Posterior cingulate gyrus (tissue), 11 donors: Measurements from ENCODE around the gene HNRNPC.
"Not testable (repeated sequence)": the region's sequence is repeated elsewhere in the genome, so short reads cannot be mapped to it uniquely, and the experiment has no call there.

Experiments
- DNase-seq, 10 donors: peaks; one replicate each; pipeline versions ENCODE4 v3.0.0 to v3.0.0-alpha.2; 2020 to 2021; ENCODE audit warnings: mixed read lengths in 3 of 10
- intact Hi-C: fragments of 100-400 bp; cut with DNase I; formaldehyde crosslinking; loops from one replicate; pipeline ENCODE4 v1.15.1; 2023

HNRNPC gene

DNA sequence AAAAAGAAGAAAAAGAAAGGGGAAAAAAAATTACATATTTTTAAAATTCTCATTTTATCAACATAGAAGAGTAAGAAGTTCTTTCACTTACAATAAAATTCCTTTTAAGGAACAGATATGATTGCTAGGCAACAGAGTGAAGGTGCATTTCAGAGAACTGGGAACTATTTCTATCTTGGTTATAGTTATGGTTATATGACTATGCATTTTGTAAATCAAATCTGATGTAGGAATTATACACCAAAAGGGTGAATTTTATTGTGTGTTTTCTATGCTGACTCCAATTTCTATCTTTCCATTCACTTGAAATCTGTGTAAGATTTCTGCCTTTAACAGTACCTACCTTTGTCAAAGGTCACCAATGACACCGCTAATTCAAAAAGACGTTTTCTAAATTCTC lies 50.1 kb downstream of the HNRNPC start:
- no peak for DNase-seq
- intact Hi-C loops, result no loop called here

DNA sequence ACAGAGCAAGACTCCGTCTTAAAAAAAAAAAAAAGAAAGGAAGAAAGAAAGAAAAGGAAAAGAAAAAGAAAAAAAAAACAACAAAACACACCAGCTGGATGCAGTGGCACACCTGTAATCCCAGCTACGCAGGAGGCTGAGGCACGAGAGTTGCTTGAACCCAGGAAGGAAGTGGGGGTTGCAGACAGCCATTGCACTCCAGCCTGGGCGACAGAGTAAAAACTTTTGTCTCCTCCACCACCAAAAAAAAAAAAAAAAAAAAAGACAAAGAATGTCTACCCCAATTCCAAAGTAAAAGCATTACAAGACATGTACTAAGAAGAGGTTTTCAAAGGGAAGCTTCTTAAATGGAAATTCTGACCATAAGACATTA lies 53.4 kb downstream of the HNRNPC start:
- intact Hi-C loops, result no loop called here

DNA sequence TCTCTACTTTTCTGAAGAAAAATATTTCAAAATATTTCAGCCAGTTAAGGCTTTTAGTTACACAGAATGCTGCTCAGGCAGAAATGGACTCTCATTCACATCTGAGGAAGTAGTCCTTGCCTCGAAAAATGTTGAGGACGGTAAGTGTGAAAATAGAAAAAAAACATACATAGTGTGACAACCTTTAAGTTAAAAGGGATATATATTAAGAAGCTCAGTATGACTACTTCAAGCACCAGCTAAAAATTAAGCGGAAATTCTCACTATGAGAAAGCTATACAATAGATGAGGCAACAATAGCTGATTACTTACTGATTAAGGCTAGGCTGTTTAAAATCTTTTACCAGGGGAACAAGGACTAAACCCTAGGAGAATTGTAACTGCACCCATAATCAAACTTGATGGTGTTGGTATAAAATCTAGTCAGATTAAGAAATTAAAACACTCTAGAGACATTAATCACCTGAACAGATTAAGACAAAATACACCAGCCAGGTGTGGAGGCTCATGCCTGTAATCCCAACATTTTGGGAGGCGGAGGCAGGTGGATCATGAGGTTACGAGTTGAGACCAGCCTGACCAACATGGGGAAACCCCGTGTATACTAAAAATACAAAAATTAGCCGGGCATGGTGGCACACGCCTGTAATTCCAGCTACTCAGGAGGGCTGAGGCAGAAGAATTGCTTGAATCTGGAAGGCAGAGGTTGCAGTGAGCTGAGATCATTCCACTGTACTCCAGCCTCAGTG lies 53.9 kb downstream of the HNRNPC start:
- intact Hi-C loops, result no loop called here
- DNase-seq, result no peak

More for the DNA sequence above, 53.4 kb downstream of the HNRNPC start:
- DNase-seq, result no peak

DNA sequence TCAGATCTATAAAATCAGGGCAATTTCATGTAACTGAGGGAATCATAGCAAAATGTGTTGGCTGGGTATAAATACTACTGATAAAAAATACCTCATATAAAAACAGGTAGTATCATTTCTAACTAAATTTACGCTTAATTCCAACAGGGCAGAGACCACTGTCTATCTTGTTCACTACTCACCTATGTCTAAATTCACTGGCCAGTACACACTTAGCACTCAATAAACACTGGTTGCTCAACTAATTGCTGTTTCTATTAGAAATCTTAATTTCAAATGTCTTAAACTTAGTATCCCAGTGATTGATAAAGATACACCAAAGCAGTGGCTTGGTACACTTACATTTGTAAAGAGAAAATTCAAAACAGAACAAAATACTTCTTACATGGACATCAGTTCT lies 55.6 kb downstream of the HNRNPC start:
- intact Hi-C loops, result no loop called here
- no peak for DNase-seq

DNA sequence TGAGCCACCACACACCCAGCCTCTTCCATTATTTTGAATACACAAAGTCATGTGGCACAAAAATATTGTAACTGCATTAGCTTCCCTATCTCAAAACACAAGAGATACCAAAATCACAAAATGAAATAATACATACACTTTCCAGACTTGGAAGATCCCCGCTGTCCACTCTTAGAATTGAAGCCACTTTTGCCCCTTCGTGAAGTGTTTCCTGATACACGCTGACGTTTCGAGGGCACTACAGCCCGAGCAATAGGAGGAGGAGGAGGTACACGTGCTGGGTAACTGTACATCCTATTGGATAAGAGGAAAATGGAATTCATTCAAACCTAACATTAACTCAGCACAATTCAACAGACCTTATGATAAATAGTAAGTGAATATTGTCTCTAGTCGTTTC lies 56.4 kb downstream of the HNRNPC start:
- DNase-seq, intact Hi-C loops: not testable (repeated sequence)

DNA sequence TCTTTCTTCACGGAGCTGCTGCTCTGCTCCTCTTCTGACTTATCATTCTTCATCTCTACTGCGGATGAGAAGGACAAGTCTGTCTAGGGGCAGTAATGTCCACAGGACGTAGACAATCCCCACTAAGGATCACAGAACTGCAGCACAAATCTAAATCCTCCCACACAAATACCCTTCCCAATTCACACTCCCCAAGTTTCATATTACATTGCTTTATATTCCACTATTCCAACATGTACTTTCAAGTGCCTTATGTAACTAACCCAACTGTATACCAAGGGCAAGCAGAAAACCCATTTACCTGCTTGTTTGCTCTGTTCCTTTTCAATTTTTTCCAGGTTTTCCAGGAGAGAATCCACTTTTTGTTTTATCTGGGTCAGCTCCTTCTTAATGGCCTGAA lies 57.7 kb downstream of the HNRNPC start:
- no peak for DNase-seq
- intact Hi-C loops, result no loop called here

DNA sequence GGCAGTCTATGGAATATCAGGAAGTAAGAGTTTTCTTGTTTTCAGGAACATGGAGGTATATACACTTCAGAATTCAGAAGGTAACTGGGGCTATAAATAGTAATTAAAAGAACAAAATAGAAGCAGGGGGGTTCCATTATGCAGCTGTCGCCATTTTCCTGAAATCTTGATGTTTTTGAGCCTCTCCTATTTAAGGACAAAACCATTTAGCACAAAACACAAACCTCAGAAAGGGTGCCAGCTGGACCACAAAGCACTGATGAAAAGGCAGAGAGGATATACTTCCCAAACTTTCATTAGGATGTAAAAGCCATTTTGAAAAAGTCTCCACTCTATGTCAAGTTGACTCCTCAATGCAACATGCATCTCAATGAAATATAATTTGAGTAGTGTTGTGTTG lies 59.2 kb downstream of the HNRNPC start:
- intact Hi-C loops, result no loop called here
- DNase-seq, result no peak

DNA sequence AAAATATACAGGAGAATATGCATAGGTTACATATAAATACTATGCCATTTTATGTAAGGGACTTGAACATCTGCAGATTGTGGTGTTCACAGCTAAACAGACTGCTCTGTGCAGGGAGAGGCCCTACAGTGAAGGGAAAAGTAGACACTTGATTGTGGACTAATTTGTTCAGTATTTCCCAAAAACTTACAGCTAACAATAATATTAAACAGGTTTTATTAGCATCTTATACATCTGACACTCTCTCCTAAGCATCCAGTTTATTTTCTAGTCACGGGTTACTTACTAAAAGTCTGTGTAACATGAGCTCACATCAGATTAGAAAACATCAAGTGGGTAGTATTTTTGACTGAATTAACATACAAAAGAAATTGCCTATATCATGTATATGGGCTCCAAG lies 60.1 kb downstream of the HNRNPC start:
- DNase-seq, result no peak
- intact Hi-C loops, result no loop called here

DNA sequence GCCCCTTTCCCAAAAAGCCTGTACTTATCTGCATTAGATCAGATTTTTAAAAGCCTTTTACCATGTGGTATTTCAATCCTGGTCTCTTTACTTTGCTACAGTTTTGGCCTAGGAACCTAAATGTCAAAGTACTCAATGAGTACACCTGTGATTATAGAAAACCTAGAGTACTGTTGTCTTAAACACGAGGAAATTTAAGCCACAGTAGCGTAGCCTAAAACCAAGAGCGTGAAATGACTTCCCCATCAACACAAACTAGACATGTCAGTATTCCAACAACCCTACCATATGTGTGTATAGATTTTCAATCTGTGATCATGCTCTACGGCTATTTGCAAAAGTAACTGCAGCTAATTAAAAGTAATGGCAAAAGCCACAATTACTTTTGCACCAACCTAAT lies 60.7 kb downstream of the HNRNPC start:
- DNase-seq, result no peak
- intact Hi-C loops, result no loop called here

DNA sequence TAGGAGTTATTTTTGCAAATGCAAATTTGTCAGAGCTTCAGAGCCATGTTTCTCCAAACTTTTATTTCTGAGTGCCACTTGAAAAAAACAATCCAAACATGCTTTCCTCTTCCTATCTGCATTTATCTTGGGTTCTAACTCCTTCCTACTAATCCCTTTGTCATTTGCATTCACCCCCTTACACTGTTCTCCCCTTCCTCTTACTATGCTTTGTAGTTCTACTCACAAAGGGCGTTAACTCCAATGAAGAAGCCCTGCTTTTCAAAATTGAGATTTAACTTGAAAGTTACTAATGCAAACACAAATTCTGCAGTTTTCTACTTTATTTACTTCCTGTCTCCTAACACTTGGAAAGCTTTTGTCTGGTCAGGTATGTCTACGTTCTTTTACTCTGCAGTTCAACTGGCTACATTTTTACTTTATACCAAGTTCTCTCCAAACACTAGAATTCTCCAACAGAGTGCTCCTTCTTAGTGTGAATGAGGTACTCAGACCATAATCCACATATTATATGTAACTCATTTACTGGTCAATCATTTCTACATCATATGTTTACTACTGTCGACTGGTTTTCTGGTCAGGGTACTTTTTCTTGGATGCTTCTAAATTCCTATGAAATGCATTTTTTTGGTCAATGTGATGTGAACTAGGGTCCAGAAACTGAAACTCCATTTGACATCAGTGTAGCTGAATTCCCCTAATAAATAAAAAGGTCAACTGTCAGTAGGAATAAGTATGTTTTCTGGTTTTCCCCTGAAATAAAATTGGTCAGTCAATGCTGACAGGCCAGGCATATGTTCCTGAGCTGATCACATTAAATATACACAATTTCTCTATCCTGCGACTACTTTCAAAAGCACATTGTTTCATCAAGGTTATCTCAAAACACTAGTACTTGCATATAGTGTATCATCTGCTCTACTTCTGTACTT lies 62.2 kb downstream of the HNRNPC start:
- no peak for DNase-seq
- intact Hi-C loops, result no loop called here

DNA sequence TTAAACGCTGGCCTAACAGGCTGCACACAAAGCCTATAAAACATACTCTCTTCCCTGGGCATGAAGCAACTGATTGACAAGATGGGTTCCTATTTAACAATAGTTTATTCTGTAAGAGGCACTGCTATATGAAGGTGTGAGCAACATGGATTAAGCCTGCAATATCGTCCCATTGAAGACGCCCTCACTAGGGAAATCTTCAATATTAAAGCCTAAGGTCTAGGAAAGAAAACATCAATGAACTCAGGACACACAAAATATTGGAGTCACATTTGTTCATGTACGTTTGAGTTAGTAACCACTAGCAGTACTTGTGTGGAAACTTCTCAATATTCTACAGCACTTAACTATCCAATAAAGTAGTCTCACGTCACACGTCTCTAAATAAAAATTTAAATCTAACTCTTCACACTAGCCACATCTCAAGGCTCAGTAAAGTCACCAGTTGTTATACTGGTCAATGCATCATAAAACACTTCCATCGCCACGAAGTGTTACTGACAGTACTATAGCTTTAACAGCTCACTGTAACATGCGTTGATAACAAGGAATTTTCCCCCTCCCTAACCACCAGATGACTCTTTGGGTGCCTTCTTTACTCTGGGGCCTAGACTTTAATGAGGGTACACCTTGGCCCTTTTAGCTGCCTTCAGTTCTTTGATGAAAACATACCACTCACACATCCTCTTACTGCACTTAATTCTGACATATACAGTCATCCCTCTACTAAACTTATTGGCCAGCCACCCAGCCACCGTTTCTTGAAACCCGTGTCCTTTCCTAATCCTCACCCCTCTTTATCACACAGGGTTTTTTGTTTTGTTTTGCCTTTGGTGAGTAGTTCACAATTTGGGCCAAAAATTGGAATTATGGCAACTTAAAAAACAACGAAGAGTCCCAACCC lies 63.3 kb downstream of the HNRNPC start:
- DNase-seq, result no peak

DNA sequence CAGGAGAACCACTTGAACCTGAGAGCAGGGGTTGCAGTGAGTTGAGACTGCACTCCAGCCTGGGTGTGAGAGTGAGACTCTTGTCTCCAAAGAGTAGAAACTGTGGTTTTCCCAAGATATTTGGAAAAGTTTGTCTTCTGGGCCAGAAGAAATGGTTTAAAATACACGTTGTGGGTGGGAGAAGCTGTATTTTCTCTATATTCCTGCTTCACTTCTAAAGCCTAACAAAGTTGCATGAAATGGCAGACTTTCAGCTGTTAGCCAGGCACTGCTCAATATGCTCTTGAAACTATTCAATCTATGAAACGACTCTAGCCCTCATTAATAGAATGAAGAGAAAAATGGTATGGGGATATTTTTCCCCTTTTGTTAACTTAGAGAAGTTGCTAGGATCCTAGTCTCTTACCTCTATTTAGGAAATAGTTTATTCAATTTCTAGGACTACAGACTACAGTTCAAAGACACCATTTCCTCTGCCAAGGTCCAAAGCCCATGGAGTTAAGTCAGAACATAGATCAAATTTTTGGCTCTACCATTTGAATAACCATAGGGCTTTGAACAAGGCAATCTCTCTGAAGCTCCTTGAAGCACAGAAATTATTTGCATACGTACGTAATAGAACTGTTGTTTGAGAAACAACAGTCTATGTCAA lies 64.1 kb downstream of the HNRNPC start:
- no peak for DNase-seq
- intact Hi-C loops, result no loop called here

More for the DNA sequence above, 63.3 kb downstream of the HNRNPC start:
- intact Hi-C loops, result no loop called here

DNA sequence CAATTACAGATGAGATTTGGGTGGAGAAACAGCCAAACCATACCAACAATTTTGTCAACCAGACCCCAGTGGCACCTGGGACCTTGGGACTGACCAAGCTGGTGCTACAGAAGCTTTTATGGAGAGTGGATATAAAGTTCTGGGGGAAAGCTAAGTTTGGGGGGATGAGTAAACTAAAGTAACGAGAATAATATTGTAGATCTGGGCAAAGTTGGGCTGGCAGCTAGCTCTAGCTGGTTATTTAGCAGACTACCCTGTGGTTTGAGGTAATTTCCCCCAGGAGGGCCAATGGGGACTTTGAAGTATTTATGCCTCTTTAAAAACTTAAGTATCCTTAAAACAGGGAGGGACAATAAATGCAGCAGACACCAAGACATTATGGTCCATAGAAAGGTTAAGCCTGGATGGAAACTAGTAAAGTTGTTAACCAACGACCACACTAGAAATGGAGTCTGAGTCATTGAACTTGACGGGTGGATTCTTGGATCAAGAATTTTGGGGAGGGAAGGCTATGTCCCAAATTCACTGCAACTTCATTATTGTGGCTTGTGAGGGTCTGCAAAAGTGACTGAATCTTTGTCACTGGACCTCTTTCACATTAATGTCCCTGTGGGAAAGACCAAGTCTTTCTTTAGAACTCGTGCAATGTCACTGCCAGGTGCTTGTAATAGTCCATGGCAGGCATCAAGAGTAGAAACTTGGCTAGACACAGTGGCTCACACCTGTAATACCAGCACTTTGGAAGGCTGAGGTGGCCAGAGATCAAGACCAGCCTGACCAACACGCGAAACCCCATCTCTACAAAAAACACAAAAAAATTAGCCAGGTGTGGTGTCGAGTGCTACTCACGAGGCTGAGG lies 64.8 kb downstream of the HNRNPC start:
- intact Hi-C loops, result no loop called here
- no peak for DNase-seq

DNA sequence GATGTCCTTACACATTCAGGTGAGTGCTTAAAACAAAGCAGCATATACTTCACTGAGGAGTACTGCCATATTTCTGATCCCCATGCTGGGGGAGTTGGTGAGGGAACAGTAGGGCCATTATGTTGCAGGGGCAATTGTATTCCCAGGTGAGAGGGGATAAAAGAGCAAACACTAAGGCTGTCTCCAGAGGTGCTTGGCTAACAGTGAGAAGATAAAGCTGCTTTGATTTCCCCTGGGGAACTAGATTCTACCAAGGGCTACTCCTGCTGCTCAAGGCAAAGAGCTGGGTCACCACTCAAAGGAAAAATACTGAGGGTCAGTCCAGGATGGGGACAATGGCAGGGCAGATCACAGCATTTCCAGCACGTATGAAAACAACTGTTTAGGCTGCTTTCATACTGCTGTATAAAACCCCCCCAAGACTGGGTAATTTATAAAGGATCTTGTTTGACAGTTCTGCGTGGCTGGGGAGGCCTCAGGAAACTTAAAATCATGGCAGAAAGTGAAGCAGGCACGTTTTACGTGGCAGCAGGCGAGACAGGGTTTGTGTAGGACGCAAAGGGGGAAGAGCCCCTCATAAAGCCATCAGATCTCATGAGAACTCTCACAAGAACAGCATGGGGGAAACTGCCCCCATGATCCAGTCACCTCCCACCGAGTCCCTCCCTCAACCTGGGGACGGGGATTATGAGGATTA lies 65.6 kb downstream of the HNRNPC start:
- intact Hi-C loops, result no loop called here
- DNase-seq, result no peak

DNA sequence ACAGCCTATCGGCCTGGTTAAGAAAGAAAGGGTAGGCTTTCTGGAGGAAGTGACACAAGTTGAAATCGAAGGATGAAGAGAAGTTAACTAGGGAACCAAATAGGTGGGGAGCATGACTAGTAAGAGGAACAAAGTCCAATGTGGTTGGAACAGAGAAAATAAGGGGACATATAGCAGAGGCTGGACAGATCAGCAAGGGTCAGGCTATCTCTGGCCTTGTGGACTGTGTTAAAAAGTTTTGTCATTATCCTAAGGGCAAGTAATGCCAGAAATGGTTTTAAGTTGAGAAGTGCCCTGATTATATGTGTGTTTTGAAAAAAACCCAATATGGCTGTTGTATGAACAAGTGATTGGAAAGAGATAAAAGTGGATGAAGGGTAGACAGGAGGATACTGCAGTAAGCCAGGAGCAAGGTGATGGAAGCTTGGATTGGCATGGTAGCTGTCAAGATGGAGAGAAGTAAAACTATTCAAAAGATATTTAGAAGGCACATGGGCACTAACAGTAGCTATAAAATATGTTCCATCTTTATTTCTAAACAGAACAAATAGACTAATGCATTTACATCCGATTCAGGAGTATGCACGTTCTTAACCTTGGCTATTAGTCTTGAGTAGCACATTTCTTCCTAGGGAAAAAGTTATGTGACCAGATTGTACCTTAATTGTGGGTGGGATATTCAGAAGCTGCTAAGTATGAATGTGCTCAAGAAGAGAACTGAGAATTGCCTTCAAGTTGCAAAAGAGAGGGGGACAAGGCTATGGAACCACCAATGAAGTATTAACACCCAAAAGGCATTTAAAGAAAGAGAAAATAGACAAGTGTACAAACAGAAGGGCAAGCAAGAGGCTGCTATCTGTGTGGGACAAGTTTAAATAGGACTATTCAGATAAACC lies 66.5 kb downstream of the HNRNPC start:
- intact Hi-C loops, result no loop called here
- no peak for DNase-seq

DNA sequence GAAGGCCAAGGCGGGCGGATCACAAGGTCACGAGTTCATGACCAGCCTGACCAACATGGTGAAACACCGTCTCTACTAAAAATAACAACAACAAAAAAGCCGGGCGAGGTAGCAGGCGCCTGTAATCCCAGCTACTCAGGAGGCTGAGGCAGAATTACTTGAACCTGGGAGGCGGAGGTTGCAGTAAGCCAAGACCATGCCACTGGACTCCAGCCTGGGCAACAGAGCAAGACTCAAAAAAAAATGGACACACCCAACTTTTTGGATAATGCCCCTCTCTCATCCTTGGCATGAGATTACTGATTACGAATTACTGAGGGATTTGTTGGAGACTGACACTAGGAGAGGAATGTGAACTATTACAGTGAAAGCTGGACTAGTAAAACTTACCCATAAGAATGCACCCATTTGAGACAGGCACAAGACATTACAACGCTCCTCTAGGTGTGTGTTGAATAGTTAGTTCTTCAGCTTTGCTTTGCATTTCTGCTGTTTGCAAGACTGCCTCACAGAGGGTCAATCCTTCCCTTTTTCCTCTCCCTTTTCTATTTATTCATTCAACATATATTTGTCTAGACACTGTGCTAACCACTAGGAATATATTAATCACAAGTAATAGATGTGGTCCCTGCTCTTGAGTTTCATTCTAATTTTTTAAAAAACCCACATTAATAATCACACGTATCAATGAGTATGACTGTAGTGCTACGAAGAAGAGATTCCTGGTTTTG lies 67.3 kb downstream of the HNRNPC start:
- intact Hi-C loops, result no loop called here
- no peak for DNase-seq
